Measurements from ENCODE around the gene ZPR1. TPM values are rescaled to one million over a fixed set of nuclear protein-coding genes. Genes with fewer than 3 reads are reported as not detected.

The ZPR1 gene
- total RNA-seq, 1 donor from 2014 or later, result 84.1 TPM

DNA sequence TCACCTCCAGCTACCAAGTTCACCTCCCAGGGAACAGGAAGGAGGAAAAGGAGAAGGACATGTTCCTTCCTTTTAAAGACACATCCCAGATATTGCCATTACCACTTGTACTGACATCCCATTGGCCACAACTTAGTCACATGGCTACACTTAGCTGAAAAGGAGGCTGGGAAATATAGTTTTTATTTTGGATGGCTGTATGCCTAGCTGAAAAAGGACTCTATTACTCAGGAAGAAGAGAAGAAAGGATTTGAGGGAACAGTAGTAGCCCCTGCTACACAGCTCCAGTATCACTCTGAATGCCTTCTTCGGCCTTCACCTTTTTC, 5.9 kb upstream of the ZPR1 start:
- Mint-ChIP-seq H3K27ac (no peak overlapping the region), H3K9me3 (no peaks in the 10 kb centered on the region), H3K27me3 (ENCODE audit: low read depth) (no peaks in the 10 kb centered on the region), H3K4me1 (ENCODE audit: low read depth) (peaks cover 4% of the 10 kb centered on the region), H3K4me3 (ENCODE audit: low read depth) (no peak overlapping the region), H3K36me3 (ENCODE audit: low read depth) (no peaks in the 10 kb centered on the region)
- intact Hi-C loops (cut with micrococcal nuclease), result no loop called here
- no peak for DNase-seq (ENCODE audit: low spot score)

DNA sequence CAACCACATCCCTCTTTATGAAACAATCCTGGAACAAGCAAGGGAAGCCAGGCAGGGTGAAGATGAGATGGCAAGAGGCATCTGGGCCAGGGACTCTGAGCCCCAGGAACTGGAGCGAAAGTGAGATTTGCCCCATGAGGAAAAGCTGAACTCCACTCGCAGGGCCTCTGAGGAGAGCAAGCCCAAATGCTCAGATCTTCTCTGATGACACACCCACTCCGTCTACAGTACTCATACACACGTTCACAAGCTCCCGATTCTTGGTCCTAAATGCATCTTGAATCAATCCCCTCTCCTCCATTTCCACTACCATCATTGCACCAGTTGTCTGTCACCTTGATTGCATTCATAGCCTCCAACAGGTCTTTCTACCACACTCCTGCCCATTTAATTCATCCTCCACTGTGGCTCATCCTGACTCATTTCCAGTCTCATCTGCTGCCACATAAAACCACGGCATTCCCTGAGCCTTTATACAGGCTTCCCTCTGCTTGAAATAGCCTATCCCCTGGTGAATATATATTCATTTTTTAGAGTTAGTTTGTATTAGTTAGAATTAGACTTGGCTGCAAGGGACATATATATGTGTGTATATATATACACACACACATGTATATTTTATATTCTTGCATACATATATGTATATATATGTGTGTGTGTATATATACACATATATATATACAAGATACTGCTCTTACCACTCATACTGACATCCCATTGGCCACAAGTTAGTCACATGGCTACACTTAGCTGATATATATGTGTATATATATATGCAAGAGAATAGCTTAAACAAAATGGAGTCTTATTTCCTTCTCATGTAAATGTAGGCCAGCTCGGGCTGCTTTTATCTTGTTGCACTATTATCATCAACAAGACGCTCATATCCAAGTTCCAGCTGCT, 5.3 kb upstream of the ZPR1 start:
- no peak for DNase-seq (ENCODE audit: low spot score)
- H3K9me3 Mint-ChIP-seq, result no peaks in the 10 kb centered on the region
- H3K4me1 Mint-ChIP-seq (ENCODE audit: low read depth), result peaks cover 10% of the 10 kb centered on the region
- no peak overlapping the region for H3K4me3 Mint-ChIP-seq (ENCODE audit: low read depth)
- intact Hi-C loops (cut with micrococcal nuclease), result no loop called here
- H3K36me3 Mint-ChIP-seq (ENCODE audit: low read depth), result no peaks in the 10 kb centered on the region
- no peaks in the 10 kb centered on the region for H3K27me3 Mint-ChIP-seq (ENCODE audit: low read depth)
- H3K27ac Mint-ChIP-seq, result no peak overlapping the region

DNA sequence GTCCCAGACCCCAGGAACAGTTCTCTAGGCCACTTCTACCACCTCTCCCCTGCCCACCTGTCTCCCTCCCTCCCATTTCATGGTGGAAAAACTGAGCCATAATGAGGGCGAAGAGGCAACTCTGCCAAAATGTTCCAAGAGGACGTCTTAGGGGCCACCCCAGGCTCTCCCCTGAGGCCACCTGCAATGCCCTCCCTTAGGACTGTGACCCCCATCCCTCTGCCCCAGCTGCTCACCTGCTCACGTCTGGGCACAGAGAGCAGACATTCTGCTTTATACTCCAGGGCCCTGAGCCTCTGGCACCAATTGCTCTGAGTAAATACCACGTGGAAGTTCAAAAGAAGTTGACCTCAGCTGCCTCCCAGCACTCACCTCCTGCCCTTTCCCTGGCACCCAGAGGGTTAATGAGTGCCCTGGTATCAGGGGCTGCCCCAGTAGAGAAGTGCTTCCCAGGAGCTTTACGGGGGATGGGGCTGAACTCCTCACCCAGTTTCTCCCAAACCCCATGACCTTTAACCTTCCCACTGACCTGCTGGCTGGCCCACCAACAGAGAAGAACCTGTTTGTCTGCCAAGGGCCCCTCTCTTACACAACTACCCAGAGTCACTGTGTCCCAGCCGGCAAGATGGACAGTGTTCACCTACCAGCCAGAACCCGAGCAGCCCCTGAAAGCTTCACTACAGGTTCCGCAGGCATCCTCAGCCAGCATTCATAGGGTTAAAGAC, 4.5 kb upstream of the ZPR1 start:
- H3K9me3 Mint-ChIP-seq, result no peaks in the 10 kb centered on the region
- no peak overlapping the region for H3K4me3 Mint-ChIP-seq (ENCODE audit: low read depth)
- H3K27me3 Mint-ChIP-seq (ENCODE audit: low read depth), result no peaks in the 10 kb centered on the region
- no peak for DNase-seq (ENCODE audit: low spot score)
- no peak overlapping the region for H3K27ac Mint-ChIP-seq
- H3K36me3 Mint-ChIP-seq (ENCODE audit: low read depth), result no peaks in the 10 kb centered on the region
- intact Hi-C loops (cut with micrococcal nuclease), result no loop called here
- H3K4me1 Mint-ChIP-seq (ENCODE audit: low read depth), result peaks cover 13% of the 10 kb centered on the region

DNA sequence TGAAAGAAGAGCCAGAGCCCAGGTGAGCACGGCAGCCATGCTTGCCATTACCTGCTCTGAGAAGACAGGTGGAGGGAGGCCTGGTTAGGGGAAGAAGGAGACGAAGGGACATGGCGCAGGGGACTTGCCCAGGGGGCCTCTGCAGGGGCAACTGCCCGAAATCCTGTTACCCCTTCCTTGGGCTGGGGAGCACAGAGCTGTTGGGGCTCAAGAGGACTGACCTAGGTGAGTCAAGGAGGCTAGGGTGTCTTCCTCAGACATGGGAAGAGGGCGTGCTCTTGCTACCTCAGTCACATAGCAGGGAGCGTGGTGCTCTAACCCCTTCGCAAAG, 4.0 kb upstream of the ZPR1 start, which contains the start of gene APOA5:
APOA5 (minus strand) TSS at position 67 of the 331 bp plus-strand sequence; CDS start at position 48, 19 bp downstream.
- Mint-ChIP-seq H3K4me1 (ENCODE audit: low read depth) (peaks cover 18% of the 10 kb centered on the region), H3K36me3 (ENCODE audit: low read depth) (peaks cover 5% of the 10 kb centered on the region), H3K27ac (no peak within 1 kb of the TSS), H3K9me3 (no peaks in the 10 kb centered on the region), H3K4me3 (ENCODE audit: low read depth) (no peak within 1 kb of the TSS), H3K27me3 (ENCODE audit: low read depth) (no peaks in the 10 kb centered on the region)
- DNase-seq (ENCODE audit: low spot score), result no peak
- intact Hi-C loops (cut with micrococcal nuclease), result loop anchor here (1.0 to 2.0 kb wide), 2 partner anchors 45 to 315 kb away; partner anchors contain the start of gene APOA1

DNA sequence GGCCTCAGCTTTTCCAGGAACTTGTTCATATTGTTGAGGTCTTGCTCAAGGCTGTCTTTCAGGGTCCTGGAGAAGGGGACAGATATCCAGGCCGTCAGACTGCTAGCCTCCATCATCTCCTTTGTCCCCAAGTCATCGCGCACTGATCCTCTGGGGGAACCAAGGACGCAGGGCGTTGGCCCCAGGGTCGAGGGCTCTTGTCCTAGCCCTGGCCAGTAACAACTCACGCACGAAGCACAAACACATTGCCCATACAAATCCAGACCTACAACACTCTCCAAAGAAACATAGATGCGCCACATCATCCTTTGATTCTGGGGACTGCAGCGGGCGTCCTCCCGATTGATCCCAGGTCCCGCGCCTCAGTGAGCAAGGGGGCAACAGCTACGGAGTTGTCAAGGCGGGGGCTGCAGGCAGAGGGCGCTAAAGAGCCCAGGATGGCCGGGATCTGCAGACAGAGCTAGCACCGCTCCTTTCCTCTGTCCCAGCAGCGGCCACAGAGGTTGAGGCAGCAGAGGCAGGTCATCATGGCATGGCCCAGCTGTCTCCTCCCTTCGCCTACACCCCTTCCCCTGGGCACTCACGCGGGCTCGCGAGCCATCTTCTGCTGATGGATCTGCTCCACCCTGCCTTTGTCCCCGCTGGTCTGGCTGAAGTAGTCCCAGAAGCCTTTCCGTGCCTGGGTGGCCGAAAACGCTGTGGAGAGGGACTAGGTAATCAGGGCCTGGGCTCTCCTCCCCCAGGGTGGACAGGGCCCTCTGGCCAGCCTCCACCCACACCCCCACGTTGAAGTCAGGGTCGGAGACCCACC, 3.4 kb upstream of the ZPR1 start:
- Mint-ChIP-seq H3K4me3 (ENCODE audit: low read depth) (no peak overlapping the region), H3K9me3 (no peaks in the 10 kb centered on the region)
- intact Hi-C loops (cut with micrococcal nuclease), result loop anchor here (1.0 to 2.0 kb wide), 2 partner anchors 46 to 315 kb away; partner anchors contain the start of gene APOA1

DNA sequence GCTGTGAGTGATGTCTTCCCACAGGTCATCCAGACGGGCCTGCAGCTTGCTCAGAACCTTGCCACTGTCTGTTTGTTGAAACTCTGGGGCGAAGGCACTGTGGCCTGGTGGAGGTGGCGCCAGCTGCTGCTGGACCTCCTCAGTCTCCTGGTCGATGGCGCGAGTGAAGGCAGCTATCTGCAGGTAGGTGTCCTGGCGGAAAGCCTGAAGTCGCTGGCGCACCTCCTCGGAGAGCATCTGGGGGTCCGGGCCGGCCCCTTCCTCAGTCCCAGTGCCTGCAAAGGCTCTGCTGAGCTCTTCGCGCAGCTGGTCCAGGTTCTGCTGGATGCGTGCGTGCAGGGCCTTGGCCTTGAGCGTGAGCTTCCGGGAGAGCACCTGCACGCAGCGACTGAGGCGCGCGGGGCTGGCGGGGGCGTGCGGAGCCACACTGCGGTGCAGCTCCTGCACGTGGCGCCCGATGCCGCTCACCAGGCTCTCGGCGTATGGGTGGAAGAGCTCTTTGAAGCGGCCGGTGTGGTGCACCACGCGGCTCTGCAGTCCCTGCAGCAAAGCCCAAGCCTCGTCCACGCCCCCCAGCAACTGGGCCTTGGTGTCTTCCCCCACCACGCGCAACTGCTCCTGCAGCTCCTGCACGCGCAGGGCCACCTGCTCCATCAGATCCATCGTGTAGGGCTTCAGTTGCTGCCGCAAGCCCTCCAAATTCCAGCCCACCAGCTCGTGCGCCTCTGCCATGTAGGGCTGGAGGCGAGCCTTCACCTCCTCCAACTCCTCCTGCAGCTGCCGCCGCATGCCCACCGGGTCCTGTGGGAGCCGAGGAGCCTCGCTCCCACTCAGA, 2.6 kb upstream of the ZPR1 start:
- H3K9me3 Mint-ChIP-seq, result no peaks in the 10 kb centered on the region
- H3K27ac Mint-ChIP-seq, result no peak overlapping the region
- no peaks in the 10 kb centered on the region for H3K27me3 Mint-ChIP-seq (ENCODE audit: low read depth)
- no peak for DNase-seq (ENCODE audit: low spot score)
- intact Hi-C loops (cut with micrococcal nuclease), result loop anchor here (1.0 to 2.0 kb wide), 2 partner anchors 46 to 316 kb away; partner anchors contain the start of gene APOA1
- no peak overlapping the region for H3K4me3 Mint-ChIP-seq (ENCODE audit: low read depth)
- H3K36me3 Mint-ChIP-seq (ENCODE audit: low read depth), result peaks cover 19% of the 10 kb centered on the region
- peaks cover 30% of the 10 kb centered on the region for H3K4me1 Mint-ChIP-seq (ENCODE audit: low read depth)

More for the DNA sequence above, 3.4 kb upstream of the ZPR1 start:
- DNase-seq (ENCODE audit: low spot score), result peak; percentile 64
- no peaks in the 10 kb centered on the region for H3K27me3 Mint-ChIP-seq (ENCODE audit: low read depth)
- H3K36me3 Mint-ChIP-seq (ENCODE audit: low read depth), result peaks cover 11% of the 10 kb centered on the region
- no peak overlapping the region for H3K27ac Mint-ChIP-seq
- H3K4me1 Mint-ChIP-seq (ENCODE audit: low read depth), result peaks cover 24% of the 10 kb centered on the region

DNA sequence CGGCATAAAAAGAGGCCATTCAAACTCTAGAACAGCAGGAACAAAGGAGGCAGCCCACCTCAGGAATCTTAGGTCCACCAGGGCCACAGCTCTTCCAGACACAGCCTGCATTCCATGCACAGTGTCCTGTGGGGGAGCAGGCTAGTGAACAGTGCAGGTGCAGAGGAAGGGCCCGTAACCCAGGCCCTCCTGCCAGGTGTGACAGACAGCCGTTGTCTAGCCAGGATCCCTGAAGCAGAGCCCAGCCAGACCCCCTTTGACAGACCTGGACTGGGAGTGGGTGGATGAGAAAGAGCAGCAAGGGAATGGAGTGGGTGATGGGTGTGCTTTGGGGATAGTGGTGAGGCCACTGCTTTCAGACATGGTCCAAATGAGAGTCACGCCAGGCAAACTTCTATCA, 1.2 kb upstream of the ZPR1 start:
- peaks cover 33% of the 10 kb centered on the region for H3K36me3 Mint-ChIP-seq (ENCODE audit: low read depth)
- intact Hi-C loops (cut with micrococcal nuclease), result loop anchor here (1.0 to 5.0 kb wide), 4 partner anchors 16 to 443 kb away; partner anchors contain the start of genes PCSK7, RNF214 and SIK3
- no peaks in the 10 kb centered on the region for H3K9me3 Mint-ChIP-seq
- H3K27ac Mint-ChIP-seq, result no peak overlapping the region
- no peak for DNase-seq (ENCODE audit: low spot score)
- H3K4me3 Mint-ChIP-seq (ENCODE audit: low read depth), result peak overlapping the region; percentile 90
- H3K4me1 Mint-ChIP-seq (ENCODE audit: low read depth), result peaks cover 39% of the 10 kb centered on the region
- H3K27me3 Mint-ChIP-seq (ENCODE audit: low read depth), result no peaks in the 10 kb centered on the region

DNA sequence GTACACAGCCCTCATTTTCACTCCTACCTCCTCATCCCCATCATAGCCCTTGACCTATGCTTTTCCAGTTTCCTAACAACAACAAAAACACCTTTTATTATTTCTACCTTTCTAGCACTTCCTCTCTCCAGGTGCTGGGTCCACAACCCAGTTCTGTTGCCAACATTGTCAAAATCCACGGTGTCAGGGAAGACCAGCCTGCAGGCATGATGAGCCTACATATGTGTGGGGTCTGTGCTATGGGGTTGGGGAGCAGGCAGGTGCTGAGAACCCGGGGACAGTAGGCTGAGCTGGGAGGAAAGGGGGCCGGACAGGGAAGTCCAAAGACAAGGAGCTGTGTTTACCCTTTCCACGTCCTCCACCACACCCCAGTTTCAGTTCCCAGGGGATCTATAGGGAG, 711 bp upstream of the ZPR1 start:
- Mint-ChIP-seq H3K9me3 (no peaks in the 10 kb centered on the region), H3K4me3 (ENCODE audit: low read depth) (peak overlapping the region; percentile 90), H3K27me3 (ENCODE audit: low read depth) (no peaks in the 10 kb centered on the region), H3K27ac (peak overlapping the region; percentile 68), H3K4me1 (ENCODE audit: low read depth) (peaks cover 40% of the 10 kb centered on the region), H3K36me3 (ENCODE audit: low read depth) (peaks cover 35% of the 10 kb centered on the region)
- DNase-seq (ENCODE audit: low spot score), result no peak
- intact Hi-C loops (cut with micrococcal nuclease), result loop anchor here (1.0 to 5.0 kb wide), 4 partner anchors 15 to 444 kb away; partner anchors contain the start of genes PCSK7, RNF214 and SIK3

DNA sequence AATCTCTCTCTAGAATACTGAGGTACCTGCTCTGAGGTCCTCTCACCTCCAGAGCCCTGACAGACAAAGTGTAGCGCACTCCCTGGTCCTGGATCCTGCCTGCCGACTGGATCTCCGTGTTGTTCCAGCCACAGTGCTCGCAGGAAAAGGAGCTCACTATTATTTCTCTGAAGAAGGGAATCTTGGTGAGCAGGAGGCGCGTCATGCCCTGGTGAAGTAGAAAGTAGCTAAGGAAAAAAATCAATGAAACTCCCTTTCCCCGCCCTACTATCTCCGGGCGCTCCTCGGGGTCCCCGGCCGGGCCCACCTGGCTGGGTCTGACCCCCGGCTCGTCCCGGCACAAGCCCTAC, 412 bp downstream of the ZPR1 start:
- Mint-ChIP-seq H3K27me3 (ENCODE audit: low read depth) (no peaks in the 10 kb centered on the region), H3K27ac (peak overlapping the region; percentile 81), H3K36me3 (ENCODE audit: low read depth) (peaks cover 47% of the 10 kb centered on the region), H3K9me3 (no peaks in the 10 kb centered on the region), H3K4me1 (ENCODE audit: low read depth) (peaks cover 48% of the 10 kb centered on the region), H3K4me3 (ENCODE audit: low read depth) (peak overlapping the region; percentile 90)
- no peak for DNase-seq (ENCODE audit: low spot score)
- intact Hi-C loops (cut with micrococcal nuclease), result loop anchor here (5.0 kb wide), 2 partner anchors 65 to 445 kb away; partner anchors contain the start of genes PCSK7 and RNF214

DNA sequence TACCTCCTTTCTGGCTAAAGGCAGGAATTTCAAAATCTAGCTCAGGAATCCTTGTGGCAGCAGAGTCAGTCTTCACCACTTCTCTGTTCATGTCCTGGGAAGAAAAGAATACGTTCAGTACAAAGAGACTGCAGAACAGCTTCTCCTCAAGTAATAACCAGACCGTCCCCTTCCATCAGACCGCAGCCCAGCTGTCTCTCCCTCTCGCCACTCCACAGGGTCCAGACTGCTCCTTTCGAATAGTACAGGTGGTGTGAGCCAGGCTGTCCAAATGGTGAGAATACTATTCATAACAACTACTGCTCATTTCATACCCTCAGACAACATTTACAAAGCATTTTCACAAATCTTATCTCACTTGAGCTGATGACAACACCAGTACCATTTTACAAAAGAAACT, 857 bp downstream of the ZPR1 start:
- intact Hi-C loops (cut with micrococcal nuclease), result loop anchor here (5.0 kb wide), 2 partner anchors 65 to 445 kb away; partner anchors contain the start of genes PCSK7 and RNF214
- Mint-ChIP-seq H3K4me3 (ENCODE audit: low read depth) (peak overlapping the region; percentile 90), H3K27me3 (ENCODE audit: low read depth) (no peaks in the 10 kb centered on the region), H3K9me3 (no peaks in the 10 kb centered on the region), H3K36me3 (ENCODE audit: low read depth) (peaks cover 51% of the 10 kb centered on the region), H3K27ac (peak overlapping the region; percentile 81), H3K4me1 (ENCODE audit: low read depth) (peaks cover 51% of the 10 kb centered on the region)
- DNase-seq (ENCODE audit: low spot score), result no peak

DNA sequence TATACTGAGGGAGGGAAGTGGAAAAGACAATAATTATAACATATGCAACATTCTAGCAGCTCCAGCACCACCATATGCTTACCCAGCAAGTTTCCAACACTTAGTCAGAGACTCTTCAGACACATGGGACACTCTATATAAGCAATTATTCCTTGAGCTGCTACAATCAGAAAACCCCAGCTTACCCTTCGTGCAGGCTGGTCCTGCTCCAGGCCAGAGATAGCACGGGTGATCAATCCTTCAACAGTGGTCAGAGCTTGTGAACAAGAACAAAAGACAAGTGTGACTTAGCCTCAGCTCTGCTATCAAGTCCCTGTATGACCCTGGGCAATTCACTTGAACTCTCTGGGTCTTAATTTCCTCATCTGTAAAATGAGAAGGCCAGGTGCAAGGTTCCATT, 1.5 kb downstream of the ZPR1 start:
- H3K4me3 Mint-ChIP-seq (ENCODE audit: low read depth), result peak overlapping the region; percentile 90
- intact Hi-C loops (cut with micrococcal nuclease), result loop anchor here (5.0 kb wide), 2 partner anchors 66 to 446 kb away; partner anchors contain the start of genes PCSK7 and RNF214
- peaks cover 53% of the 10 kb centered on the region for H3K4me1 Mint-ChIP-seq (ENCODE audit: low read depth)
- DNase-seq (ENCODE audit: low spot score), result no peak
- H3K36me3 Mint-ChIP-seq (ENCODE audit: low read depth), result peaks cover 57% of the 10 kb centered on the region
- H3K9me3 Mint-ChIP-seq, result no peaks in the 10 kb centered on the region
- H3K27ac Mint-ChIP-seq, result no peak overlapping the region
- no peaks in the 10 kb centered on the region for H3K27me3 Mint-ChIP-seq (ENCODE audit: low read depth)

Data from activated T-helper 2 cell treated with anti-CD3 and anti-CD28 coated beads, Interferon-gamma antibody, Interleukin-2, Interleukin-4, amounts not matched to agents 10 μg/mL and 5 μg/mL and 100 μg/mL, durations not matched to agents 14 hours and 24 hours and 36 hours (primary cell).